ENCODE measurements around the gene KIAA1217. TPM values are rescaled to one million over a fixed set of nuclear protein-coding genes. Genes with fewer than 3 reads are reported as not detected.

KIAA1217 gene
- total RNA-seq, 1 experiment from 2014 or later: 18.6 TPM

DNA sequence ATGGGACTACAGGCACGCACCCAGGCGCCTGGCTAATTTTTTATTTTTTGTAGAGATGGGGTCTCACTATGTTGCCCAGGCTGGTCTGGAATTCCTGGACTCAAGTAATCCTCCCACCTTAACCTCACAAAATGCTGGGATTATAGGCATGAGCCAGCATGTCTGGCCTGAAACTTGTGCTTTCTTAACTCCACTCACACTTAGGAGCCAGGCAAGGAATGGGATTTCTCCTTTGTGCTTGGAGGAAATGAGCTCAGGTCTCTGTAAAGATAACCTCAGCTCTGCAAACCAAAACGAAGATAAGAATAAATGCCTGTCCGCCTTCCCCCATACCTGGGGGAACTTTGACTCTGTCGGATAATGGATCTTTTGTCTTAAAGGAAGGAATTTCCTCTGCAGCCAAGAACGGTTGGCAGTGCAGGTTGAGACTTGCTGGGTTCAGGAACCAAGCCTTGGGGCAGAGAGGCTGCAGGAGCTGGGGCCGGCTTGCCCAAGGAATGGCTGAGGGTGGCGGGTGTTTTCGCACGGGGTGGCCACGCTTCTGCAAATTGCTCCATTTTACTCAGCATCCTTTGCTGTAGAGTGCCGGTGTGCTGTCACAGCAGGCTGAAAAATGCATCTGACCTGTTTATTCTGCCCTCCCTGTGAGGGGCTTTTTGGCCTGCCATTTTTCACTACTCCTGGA, 174.2 kb downstream of the KIAA1217 start:
- H2BK20ac ChIP-seq (ENCODE audit: low read depth, low read length, poor library complexity, severe bottlenecking): no peak overlapping the region
- peak overlapping the region; percentile 46 for H3K18ac ChIP-seq (ENCODE audit: insufficient read length, low read depth, low read length)
- H3K14ac ChIP-seq (ENCODE audit: insufficient read depth, low read length): no peak overlapping the region
- Mint-ChIP-seq H3K36me3 (ENCODE audit: insufficient read depth in 1 of 3, low read depth in 3 of 3) (peaks cover 0 to 6% (median 4%) of the 10 kb centered on the region in 3 experiments; a peak in 4 of 7 replicates), H3K27me3 (ENCODE audit: low read depth) (no peaks in the 10 kb centered on the region), H3K27ac (peak overlapping the region; percentile 70 to 96 (median 91); a peak in 5 of 7 replicates), H3K4me3 (no peak overlapping the region), H3K9me3 (no peaks in the 10 kb centered on the region; a peak in 1 of 5 replicates), H3K4me1 (peaks cover 21 to 37% of the 10 kb centered on the region in 2 experiments)
- H3K4me2 ChIP-seq (ENCODE audit: insufficient read depth, insufficient read length, low read length): no peak overlapping the region
- TF ChIP-seq, protein P1, sequence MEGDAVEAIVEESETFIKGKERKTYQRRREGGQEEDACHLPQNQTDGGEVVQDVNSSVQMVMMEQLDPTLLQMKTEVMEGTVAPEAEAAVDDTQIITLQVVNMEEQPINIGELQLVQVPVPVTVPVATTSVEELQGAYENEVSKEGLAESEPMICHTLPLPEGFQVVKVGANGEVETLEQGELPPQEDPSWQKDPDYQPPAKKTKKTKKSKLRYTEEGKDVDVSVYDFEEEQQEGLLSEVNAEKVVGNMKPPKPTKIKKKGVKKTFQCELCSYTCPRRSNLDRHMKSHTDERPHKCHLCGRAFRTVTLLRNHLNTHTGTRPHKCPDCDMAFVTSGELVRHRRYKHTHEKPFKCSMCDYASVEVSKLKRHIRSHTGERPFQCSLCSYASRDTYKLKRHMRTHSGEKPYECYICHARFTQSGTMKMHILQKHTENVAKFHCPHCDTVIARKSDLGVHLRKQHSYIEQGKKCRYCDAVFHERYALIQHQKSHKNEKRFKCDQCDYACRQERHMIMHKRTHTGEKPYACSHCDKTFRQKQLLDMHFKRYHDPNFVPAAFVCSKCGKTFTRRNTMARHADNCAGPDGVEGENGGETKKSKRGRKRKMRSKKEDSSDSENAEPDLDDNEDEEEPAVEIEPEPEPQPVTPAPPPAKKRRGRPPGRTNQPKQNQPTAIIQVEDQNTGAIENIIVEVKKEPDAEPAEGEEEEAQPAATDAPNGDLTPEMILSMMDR (conservative IDR thresholded peaks at IDR 0.05): no peak
- H4K8ac ChIP-seq (replicated peaks; ENCODE audit: insufficient read length, low read depth, low read length): no peak overlapping the region
- no peak overlapping the region for H2BK5ac ChIP-seq (ENCODE audit: insufficient read length, low read length)
- H3K9ac ChIP-seq (ENCODE audit: extremely low read depth, insufficient read length, low read length): no peak overlapping the region
- H3K23ac ChIP-seq (ENCODE audit: insufficient read length, low read depth, low read length): no peak overlapping the region
- no peak overlapping the region for H2BK120ac ChIP-seq (ENCODE audit: low read depth, low read length, poor library complexity, severe bottlenecking)
- H2BK12ac ChIP-seq (ENCODE audit: insufficient read length, low read depth, low read length): no peak overlapping the region
- no peak overlapping the region for H3K4ac ChIP-seq (ENCODE audit: low read depth, low read length)
- H3K27ac ChIP-seq (ENCODE audit: insufficient read length, low read depth, low read length): peak overlapping the region; percentile 49
- no peak overlapping the region for H3T11ph ChIP-seq (ENCODE audit: low read length)
- H4K5ac ChIP-seq (ENCODE audit: insufficient read length, low read depth, low read length): no peak overlapping the region
- H3K79me2 ChIP-seq (ENCODE audit: insufficient read depth, low read length): no peaks in the 10 kb centered on the region
- no peak overlapping the region for H2AK5ac ChIP-seq (ENCODE audit: insufficient read length, low read length)
- H2BK15ac ChIP-seq (ENCODE audit: low read depth, low read length): no peak overlapping the region
- H3K9me3 ChIP-seq (ENCODE audit: control insufficient read depth, low read depth, low read length): no peaks in the 10 kb centered on the region
- no peaks in the 10 kb centered on the region for H3K79me1 ChIP-seq (ENCODE audit: insufficient read depth, low read depth, low read length, poor library complexity, severe bottlenecking)
- no peak overlapping the region for H2AFZ ChIP-seq (ENCODE audit: low read length)
- no peaks in the 10 kb centered on the region for H4K20me1 ChIP-seq (ENCODE audit: control insufficient read depth, insufficient read depth, insufficient read length)
- WGBS (ENCODE audit: extremely low coverage, insufficient read length, low lambda C conversion rate): no CpG with 5 or more reads among the region's 12 CpGs
- H3K27me3 ChIP-seq (ENCODE audit: insufficient read depth, low read length): no peaks in the 10 kb centered on the region
- H3K56ac ChIP-seq (ENCODE audit: insufficient read length, low read depth, low read length): no peak overlapping the region
- no peak overlapping the region for H4K91ac ChIP-seq (ENCODE audit: insufficient read length, low read depth, low read length)
- peaks cover 3% of the 10 kb centered on the region; the same call in 1 of the 2 replicates for H3K4me1 ChIP-seq (ENCODE audit: insufficient read depth, low read length)
- DNase-seq: peak; percentile 34
- no peaks in the 10 kb centered on the region for H3K23me2 ChIP-seq (ENCODE audit: insufficient read length, low read depth, low read length, poor library complexity, severe bottlenecking)

All from H9 (cell line).